NCI-H510A treated with DMSO at 0.1 percent for 48 hours (cell line): ENCODE measurements around the gene CSNK1A1.
"Not testable (repeated sequence)": the region's sequence is repeated elsewhere in the genome, so short reads cannot be mapped to it uniquely, and the experiment has no call there.

Experiments used
- DNase-seq: peaks from one replicate; lab custom pipeline; 2025; lab: John Stamatoyannopoulos, UW

The CSNK1A1 gene

DNA sequence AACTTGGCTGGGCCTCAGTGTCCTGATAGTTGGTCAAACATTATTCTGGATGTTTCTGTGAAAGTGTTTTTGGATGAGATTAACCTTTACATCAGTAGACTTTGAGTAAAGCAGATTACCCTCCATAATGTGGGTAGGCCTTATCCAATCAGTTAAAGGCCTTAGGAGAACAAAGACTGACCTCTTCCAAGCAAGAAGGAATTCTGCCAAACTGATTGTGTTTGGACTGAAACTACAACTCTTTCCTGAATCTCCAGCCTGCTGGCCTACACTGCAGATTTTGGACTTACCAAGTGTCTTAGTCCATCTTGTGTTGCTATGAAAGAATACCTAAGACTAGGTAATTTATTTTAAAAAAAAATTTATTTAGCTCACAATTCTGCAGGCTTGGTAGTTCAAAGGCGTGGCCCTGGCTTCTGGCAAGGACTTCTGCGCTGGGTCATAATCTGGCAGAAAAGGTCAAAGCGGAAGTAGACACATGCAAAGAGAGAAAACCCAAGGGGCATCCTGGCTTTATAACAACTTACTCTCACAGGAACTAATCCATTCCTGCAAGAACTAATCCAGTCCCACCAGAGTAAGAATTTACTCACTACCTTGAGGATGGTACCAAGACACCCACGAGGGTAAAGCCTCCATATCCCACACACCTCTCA is 21.5 kb upstream of the CSNK1A1 start:
- no peak for DNase-seq

DNA sequence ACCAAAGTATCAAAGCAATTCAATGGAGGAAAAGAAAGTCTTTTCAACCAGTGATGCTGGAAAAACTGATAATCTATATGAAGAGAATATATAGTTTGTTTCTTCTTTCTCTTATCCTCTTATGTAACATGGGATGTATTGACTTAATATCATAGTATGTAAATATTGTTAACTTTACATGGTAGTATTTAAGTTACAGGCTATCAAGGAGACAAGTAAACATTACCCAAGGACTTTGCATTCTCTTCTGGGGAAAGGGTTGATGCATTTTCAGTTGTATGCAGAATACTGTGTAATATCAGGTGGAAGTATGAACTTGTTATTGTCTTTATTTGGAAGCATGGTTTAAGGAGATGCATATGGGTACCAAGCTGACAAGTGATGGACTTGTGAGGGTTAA is 20.9 kb upstream of the CSNK1A1 start:
- DNase-seq, result no peak

GRCh38 chr5:149567226-149567625 is 16.0 kb upstream of the CSNK1A1 start:
- no peak for DNase-seq

GRCh38 chr5:149564542-149565140 is 13.4 kb upstream of the CSNK1A1 start:
- peak; percentile 88 for DNase-seq

GRCh38 chr5:149563466-149563865 is 12.2 kb upstream of the CSNK1A1 start:
- DNase-seq, result no peak

DNA sequence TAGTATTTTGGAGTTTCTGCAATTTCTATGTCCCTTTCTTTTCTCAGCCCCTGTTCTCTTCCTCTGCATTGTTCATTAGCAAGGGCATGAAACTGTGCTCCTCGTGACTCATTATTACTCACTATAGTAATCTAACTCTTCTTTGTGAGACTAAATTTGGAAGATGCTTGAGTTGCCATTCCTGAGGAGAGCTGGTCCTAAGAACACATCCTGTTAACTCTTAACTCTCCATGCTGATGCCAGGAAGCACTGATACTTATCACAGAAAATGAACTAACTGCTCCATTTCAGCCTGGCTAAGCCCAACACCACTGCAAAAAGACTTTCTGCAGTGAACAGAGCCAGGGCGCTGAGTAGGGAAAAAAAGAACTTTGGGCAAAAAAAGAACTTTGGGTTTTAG is 10.6 kb upstream of the CSNK1A1 start:
- DNase-seq, result peak; percentile 25

DNA sequence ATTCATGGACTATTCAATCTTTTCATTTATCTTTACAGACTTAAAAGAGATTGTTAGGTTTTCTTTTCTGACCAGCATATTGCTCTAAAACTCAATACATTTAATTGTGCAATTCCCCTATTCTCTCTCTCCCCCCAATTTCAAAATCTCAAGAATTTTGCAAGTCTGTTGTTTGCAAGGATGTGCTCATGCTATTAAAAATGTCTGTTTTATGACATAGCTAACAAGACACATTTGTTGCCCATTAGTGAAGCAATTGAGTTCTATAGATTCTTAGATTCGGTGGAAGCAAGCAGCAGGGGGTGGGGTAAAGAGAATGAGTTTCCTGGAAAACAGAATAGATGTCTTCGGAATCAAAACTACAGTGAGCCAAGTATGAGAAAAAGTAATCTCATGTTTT is 8.5 kb upstream of the CSNK1A1 start:
- no peak for DNase-seq

DNA sequence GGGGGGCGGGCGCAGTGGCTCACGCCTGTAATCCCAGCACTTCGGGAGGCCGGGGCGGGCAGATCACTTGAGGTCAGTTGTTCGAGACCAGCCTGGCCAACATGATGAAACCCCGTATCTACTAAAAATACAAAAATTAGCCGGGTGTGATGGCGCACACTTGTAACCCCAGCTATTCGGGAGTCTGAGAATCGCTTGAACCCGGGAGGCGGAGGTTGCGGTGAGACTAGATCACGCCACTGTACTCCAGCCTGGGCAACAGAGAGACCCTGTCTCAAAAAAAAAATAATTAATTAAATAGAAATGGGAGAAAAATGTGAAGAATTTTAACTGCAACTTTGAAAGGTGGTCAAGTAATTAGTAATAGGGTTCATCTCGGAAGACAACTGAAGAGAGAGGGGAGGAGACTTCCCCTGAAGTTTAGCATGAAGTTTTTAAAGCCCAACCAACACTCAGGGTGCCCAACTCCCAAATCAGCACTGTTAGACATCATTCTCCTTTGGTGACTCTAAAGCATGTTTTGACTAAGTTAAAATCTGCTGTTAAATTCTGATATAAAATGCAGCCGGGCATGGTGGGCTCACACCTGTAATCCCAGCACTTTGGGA is 1.4 kb upstream of the CSNK1A1 start:
- DNase-seq, result no peak

DNA sequence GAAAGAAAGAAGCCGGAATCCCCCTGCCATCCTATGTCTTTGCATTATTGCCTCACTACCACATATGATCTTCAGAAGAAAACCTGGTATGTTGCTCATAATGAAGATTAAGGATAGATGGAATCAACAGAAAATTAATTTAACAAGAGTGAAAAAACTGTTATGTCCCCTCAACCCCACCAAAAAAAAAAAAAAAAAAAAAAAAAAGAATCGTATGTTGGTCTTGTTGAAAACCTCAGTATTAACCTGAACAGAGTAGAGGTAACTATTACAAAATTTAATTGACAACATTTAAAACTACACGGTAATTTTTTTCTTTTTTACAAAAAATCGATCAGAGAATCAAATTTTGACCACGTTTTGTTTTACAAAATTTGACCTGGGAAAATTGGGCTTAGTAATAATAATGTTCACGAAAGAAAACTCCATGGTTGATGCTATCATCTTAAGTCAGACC is 827 bp upstream of the CSNK1A1 start:
- no peak for DNase-seq

DNA sequence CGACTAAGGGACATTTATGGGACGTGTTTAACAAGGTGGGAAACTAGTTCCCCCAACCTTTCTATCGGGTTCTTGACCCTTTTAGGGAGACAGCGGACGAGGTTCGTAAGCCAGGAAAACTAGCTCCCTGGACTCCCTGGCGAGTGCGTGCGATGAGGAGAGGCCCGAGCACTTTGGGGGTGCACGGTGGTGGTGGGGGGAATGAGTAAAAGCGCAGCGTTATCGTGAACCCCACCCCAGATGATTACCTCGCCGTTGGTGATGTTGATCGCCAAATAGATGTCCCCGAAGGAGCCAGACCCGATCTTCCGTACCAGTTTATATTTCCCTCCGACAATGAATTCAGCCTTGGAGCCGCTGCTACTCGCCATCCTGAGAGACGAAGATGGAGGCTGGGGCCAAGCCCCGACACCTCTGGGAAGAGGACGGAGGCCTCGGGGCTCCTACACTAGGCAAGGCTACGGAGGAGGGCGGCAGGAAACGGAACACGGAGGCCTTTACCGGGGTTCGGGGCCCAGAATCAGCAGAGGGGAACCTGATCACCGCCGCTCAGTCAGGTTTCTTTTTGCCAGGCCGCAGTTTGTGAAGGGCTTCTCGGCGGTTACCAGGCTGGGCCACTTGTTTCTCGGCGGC is 529 bp downstream of the CSNK1A1 start:
- no peak for DNase-seq

DNA sequence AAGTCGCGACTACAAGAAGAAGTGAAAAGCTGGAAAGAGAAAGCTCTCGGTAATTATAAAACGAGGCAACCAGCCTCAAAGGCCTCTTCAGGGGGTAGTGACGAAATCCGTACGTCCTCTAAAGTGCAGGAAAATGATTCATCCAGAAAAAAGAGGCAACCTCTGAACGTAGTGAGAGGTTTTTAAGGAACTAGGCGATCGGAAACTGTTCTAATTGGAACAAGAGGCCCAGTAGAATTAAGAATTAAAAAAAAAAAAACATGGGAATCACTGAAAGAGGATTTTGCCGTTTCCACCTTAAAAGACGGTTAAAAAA is 1.0 kb downstream of the CSNK1A1 start:
- DNase-seq, result no peak

DNA sequence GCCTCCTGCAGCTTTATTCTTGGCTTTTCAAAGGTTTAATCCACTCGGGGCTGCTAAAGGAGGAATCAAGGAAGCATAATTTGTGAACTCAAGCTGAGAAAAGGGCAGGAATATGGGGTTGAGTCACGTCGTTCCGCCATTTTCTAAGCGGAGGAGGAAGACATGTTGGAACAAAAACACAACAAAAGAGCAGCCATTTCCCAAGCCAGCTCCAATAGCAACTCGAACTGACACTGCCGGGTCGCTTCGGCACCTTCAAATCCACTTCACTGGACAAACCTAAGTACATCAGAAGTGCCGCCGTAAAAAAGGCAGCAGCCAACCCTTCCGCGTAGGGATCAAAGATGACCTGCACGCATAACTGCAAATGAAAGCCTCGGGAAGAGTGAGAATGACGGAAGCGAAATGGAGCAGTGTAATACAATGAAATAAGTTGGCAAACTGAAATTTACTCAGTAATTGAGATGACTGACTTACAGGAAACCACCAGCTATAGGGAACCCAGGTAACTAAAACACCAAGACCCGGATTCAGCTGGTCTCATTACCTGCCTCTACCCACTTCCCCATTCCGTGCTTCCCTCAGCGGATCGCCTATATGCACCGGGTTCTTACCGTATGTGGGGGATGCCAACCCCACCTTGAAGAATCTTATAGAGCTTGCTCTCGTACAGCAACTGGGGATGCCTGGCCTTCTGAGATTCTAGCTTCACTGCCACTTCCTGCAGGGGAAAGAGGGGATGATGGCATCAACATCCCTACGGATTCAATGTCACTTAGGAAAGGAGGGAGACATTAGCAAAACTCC is 1.6 kb downstream of the CSNK1A1 start:
- DNase-seq, result peak; percentile 77

- DNase-seq, result peak; percentile 46
Observed at GRCh38 chr5:149546974-149547373, 4.3 kb downstream of the CSNK1A1 start.

- no peak for DNase-seq
Observed at GRCh38 chr5:149545327-149545726, 5.9 kb downstream of the CSNK1A1 start.

GRCh38 chr5:149544028-149544420 is 7.2 kb downstream of the CSNK1A1 start:
- no peak for DNase-seq

- DNase-seq, result no peak
Observed at GRCh38 chr5:149543361-149544027, 7.7 kb downstream of the CSNK1A1 start.

DNA sequence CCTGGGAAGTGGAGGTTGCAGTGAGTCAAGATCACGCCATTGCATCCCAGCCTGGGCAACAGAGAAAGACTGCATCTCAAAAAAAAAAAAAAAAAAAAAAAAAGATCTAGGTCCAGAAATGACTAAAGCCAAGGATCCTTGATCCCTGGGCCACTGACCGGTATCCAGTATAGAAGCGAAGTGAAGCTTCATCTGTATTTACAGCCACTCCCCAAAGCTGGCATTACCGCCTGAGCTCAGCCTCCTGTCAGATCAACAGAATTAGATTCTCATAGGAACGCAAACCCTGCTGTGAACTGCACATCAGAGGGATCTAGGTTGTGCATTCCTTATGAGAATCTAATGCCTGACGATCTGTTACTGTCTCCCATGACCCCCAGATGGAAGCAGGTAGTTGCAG is 9.3 kb downstream of the CSNK1A1 start:
- DNase-seq, result no peak

DNA sequence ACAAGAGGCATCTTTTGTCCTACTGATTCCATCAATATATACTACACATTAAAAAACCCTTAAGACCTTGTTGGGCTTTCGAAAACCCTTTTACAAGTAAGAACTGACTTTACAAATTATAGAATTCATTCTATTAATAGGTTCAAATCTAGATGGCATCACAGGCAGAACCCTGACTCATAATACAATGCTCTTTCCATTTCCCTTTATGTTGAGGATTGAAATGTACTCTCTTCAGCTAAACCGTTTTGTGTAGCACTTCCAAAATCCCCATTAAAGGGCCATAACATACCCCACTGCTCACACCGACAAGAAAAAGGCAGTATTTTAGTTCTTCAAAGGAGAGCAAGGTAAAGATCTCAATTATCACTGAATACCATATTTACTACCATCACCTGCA is 11.2 kb downstream of the CSNK1A1 start:
- DNase-seq, result no peak

DNA sequence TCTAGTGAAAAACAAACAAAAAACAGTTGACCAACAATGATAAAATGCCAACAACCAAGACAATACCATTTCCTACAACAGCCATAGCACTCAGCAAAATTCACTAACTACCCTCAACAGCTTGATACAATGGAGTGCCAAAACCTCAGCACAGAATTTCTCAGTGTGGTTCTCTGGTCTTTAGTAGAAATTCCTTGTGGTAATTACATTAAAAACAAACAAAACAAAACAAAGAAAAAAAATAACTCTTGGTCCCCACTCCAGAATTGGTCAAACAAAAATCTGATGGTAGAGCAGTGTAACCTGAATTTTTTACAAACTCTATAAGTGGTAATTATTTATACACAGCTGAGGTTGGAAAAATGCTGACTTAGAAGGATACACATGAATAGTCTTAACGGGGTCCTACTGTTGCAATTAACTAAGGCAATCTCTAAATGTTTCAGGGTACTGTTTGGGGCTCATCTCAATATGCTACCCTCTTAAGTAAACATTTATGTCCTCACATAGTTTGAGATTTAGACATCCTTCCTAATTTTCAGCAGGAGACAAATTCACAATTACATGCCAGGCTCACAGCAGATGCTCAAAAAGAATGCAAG is 13.8 kb downstream of the CSNK1A1 start:
- no peak for DNase-seq

DNA sequence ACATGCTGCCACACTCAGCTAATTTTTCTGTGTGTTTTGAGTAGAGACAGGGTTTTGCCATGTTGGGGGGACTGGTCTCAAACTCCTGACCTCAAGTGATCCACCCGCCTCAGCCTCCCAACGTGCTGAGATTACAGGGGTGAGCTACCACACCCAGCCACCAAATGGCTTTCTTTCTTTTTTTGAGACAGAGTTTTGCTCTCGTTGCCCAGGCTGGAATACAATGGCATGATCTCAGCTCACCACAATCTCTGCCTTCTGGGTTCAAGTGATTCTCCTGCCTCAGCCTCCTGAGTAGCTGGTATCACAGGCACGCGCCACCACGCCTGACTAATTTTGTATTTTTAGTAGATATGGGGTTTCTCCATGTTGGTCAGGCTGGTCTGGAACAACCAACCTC is 15.5 kb downstream of the CSNK1A1 start:
- not testable (repeated sequence) for DNase-seq

GRCh38 chr5:149532413-149532812 is 18.8 kb downstream of the CSNK1A1 start:
- no peak for DNase-seq
